GM12801 (cell line): ENCODE measurements around the gene ADGRE3.
A peak's percentile ranks its signal among the peaks of the same experiment; 100 is the strongest.

Experiments
- CTCF ChIP-seq: IDR thresholded peaks from one replicate; pipeline ENCODE4 v1.5.1; 2011; ENCODE audit warnings: control low read depth; ENCODE audit not compliant: insufficient read length; ENCODE audit errors: extremely low read depth

ADGRE3 gene

GRCh38 chr19:14580623-14581237, 93.9 kb downstream of the ADGRE3 start:
- no peak for TF ChIP-seq CTCF

GRCh38 chr19:14577885-14578427, 96.7 kb downstream of the ADGRE3 start:
- TF ChIP-seq CTCF, result no peak

GRCh38 chr19:14577264-14577663, 97.4 kb downstream of the ADGRE3 start:
- TF ChIP-seq CTCF, result no peak

GRCh38 chr19:14576363-14576762, 98.3 kb downstream of the ADGRE3 start:
- TF ChIP-seq CTCF, result no peak

GRCh38 chr19:14575428-14575980, 99.1 kb downstream of the ADGRE3 start:
- TF ChIP-seq CTCF, result no peak

- peak; percentile 93 for TF ChIP-seq CTCF
Measured at GRCh38 chr19:14571695-14572490, 102.8 kb downstream of the ADGRE3 start, which contains the start of gene NDUFB7. Gene NDUFB7, minus strand, starts transcription at chr19:14572066. Its CDS starts 66 bp downstream, at chr19:14572000.

- no peak for TF ChIP-seq CTCF
Measured at GRCh38 chr19:14570864-14571527, 103.6 kb downstream of the ADGRE3 start.
